Ectodermal cell (in vitro differentiated cells): Measurements from ENCODE around the gene VPS29. TPM values are rescaled to one million over a fixed set of nuclear protein-coding genes. Genes with fewer than 3 reads are reported as not detected.
"Not testable (repeated sequence)": the region's sequence is repeated elsewhere in the genome, so short reads cannot be mapped to it uniquely, and the experiment has no call there.

Experiments
- H3K27ac ChIP-seq: 2 replicates; pipeline ENCODE4 v1.7.0; 2013; ENCODE audit warnings: mild to moderate bottlenecking, low read depth, low read length; ENCODE audit not compliant: insufficient read depth, poor library complexity, severe bottlenecking
- H3K27me3 ChIP-seq: 2 replicates; pipeline ENCODE4 v1.7.0; 2013; ENCODE audit warnings: mild to moderate bottlenecking, low read length; ENCODE audit not compliant: insufficient read depth, control insufficient read depth, poor library complexity, severe bottlenecking
- H3K36me3 ChIP-seq: one replicate; pipeline ENCODE4 v1.7.0; 2013; ENCODE audit warnings: low read length; ENCODE audit not compliant: control insufficient read depth, insufficient read depth
- H3K4me1 ChIP-seq: one replicate; pipeline ENCODE4 v1.7.0; 2013; ENCODE audit warnings: low read length; ENCODE audit not compliant: control insufficient read depth, insufficient read depth
- H3K4me3 ChIP-seq: 2 replicates; pipeline ENCODE4 v1.7.0; 2013; ENCODE audit warnings: low read depth, low read length, control low read depth; ENCODE audit not compliant: insufficient read depth
- H3K9me3 ChIP-seq: 2 replicates; pipeline ENCODE4 v1.7.0; 2013; ENCODE audit warnings: mild to moderate bottlenecking, low read length, moderate library complexity; ENCODE audit not compliant: control insufficient read depth
- WGBS, 2 experiments: methylation state at CpG; one replicate each; pipeline ENCODE4 v1.1.7; 2013; ENCODE audit warnings: missing lambda C conversion rate in 2 of 2; 5-methylcytosine and 5-hydroxymethylcytosine counted together
- polyA plus RNA-seq, 4 experiments: library from polyadenylated mRNA; stranded (reverse); fragments of 50-300 nt; gene quantifications; one replicate each; pipeline ENCODE4 v1.2.3, GENCODE V29; 2013

Gene VPS29
- polyA plus RNA-seq (2013, experiment 1 of 4): 68.3 TPM
- polyA plus RNA-seq (2013, experiment 2 of 4): 85.2 TPM
- 76.7 TPM for polyA plus RNA-seq (2013, experiment 3 of 4)
- polyA plus RNA-seq (2013, experiment 4 of 4): 75.9 TPM

GRCh38 chr12:110501752-110502738, at the start of gene VPS29, which contains the start of gene RAD9B:
TSS of gene VPS29 (minus strand) at chr12:110502111. CDS start at chr12:110502051, 60 bp downstream.
TSS of gene RAD9B (plus strand) at chr12:110502331. CDS start at chr12:110502338, 7 bp downstream.
- Histone ChIP-seq H3K4me1 (peaks cover 5% of the 10 kb centered on the region), H3K4me3 (peak within 1 kb of the TSS; percentile 98), H3K9me3 (no peaks in the 10 kb centered on the region), H3K36me3 (no peaks in the 10 kb centered on the region), H3K27ac (no peak within 1 kb of the TSS), H3K27me3 (peaks cover 8% of the 10 kb centered on the region)
- 15 to 16% methylated on average over 61 of the region's 61 CpGs for WGBS, 2 experiments

DNA sequence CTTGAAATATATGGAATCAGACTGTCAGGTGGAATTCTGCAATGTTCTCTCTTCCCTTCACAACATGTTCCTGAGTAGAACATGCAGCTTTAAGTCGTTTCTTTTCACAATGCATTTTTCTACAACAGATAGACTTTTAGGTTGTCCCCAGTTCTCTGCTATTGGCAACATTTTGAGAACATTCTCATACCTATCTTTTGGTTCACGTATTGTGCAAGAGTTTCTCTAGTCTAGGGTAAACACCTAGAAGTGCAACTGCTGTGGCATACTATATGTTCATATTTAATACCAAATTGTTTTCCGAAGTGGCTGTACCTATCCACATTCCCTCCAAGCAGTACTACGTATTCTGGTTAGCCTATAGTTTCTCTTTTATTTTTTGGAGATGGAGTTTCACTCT, 49.1 kb upstream of the VPS29 start:
- Histone ChIP-seq H3K36me3 (peaks cover 4% of the 10 kb centered on the region), H3K27ac (no peak overlapping the region), H3K9me3 (no peaks in the 10 kb centered on the region), H3K4me3 (no peak overlapping the region), H3K27me3 (no peaks in the 10 kb centered on the region), H3K4me1 (no peaks in the 10 kb centered on the region)
- 94 to 96% methylated on average over 4 of the region's 4 CpGs for WGBS, 2 experiments

GRCh38 chr12:110549716-110550115, 47.8 kb upstream of the VPS29 start:
- no peaks in the 10 kb centered on the region for H3K4me1 ChIP-seq
- no peaks in the 10 kb centered on the region for H3K27me3 ChIP-seq
- H3K9me3 ChIP-seq: no peaks in the 10 kb centered on the region
- 94 to 96% methylated on average over 2 of the region's 2 CpGs for WGBS, 2 experiments
- H3K27ac ChIP-seq: no peak overlapping the region
- H3K36me3 ChIP-seq: peaks cover 4% of the 10 kb centered on the region
- H3K4me3 ChIP-seq: no peak overlapping the region

- no peaks in the 10 kb centered on the region for H3K9me3 ChIP-seq
- peaks cover 4% of the 10 kb centered on the region for H3K36me3 ChIP-seq
- H3K27me3 ChIP-seq: no peaks in the 10 kb centered on the region
- H3K4me1 ChIP-seq: no peaks in the 10 kb centered on the region
- H3K27ac ChIP-seq: no peak overlapping the region
- WGBS, 2 experiments: 91 to 94% methylated on average over 7 of the region's 7 CpGs
- H3K4me3 ChIP-seq: no peak overlapping the region
Observed at GRCh38 chr12:110548678-110549077, 46.8 kb upstream of the VPS29 start.

- WGBS, 2 experiments: 89 to 96% methylated on average over 1 to 2 of the region's 2 CpGs
- H3K36me3 ChIP-seq: peaks cover 4% of the 10 kb centered on the region
- H3K4me1 ChIP-seq: no peaks in the 10 kb centered on the region
- no peak overlapping the region for H3K27ac ChIP-seq
- no peaks in the 10 kb centered on the region for H3K9me3 ChIP-seq
- H3K27me3 ChIP-seq: no peaks in the 10 kb centered on the region
- H3K4me3 ChIP-seq: no peak overlapping the region
Observed at GRCh38 chr12:110547090-110547489, 45.2 kb upstream of the VPS29 start.

- Histone ChIP-seq H3K4me3 (no peak overlapping the region), H3K27me3 (no peaks in the 10 kb centered on the region), H3K27ac (no peak overlapping the region), H3K9me3 (no peaks in the 10 kb centered on the region), H3K4me1 (no peaks in the 10 kb centered on the region), H3K36me3 (peaks cover 4% of the 10 kb centered on the region)
- 85 to 94% methylated on average over 3 of the region's 3 CpGs for WGBS, 2 experiments
Observed at GRCh38 chr12:110546339-110546738, 44.4 kb upstream of the VPS29 start.

- Histone ChIP-seq H3K9me3 (no peaks in the 10 kb centered on the region), H3K4me1 (no peaks in the 10 kb centered on the region), H3K4me3 (no peak overlapping the region), H3K27me3 (no peaks in the 10 kb centered on the region), H3K27ac (no peak overlapping the region), H3K36me3 (peaks cover under 1% of the 10 kb centered on the region)
- WGBS, 2 experiments: 94% methylated on average over 10 of the region's 10 CpGs
Observed at GRCh38 chr12:110545812-110546211, 43.9 kb upstream of the VPS29 start.

- not testable (repeated sequence) for H3K27ac ChIP-seq, H3K27me3 ChIP-seq, H3K9me3 ChIP-seq, H3K36me3 ChIP-seq, H3K4me1 ChIP-seq, H3K4me3 ChIP-seq
- 89 to 99% methylated on average over 3 to 4 of the region's 4 CpGs for WGBS, 2 experiments
Observed at GRCh38 chr12:110545259-110545658, 43.3 kb upstream of the VPS29 start.

GRCh38 chr12:110543965-110544364, 42.1 kb upstream of the VPS29 start:
- no peaks in the 10 kb centered on the region for H3K36me3 ChIP-seq
- no peak overlapping the region for H3K27ac ChIP-seq
- no peaks in the 10 kb centered on the region for H3K4me1 ChIP-seq
- WGBS, 2 experiments: 93 to 94% methylated on average over 2 to 4 of the region's 4 CpGs
- no peak overlapping the region for H3K4me3 ChIP-seq
- no peaks in the 10 kb centered on the region for H3K27me3 ChIP-seq
- H3K9me3 ChIP-seq: no peaks in the 10 kb centered on the region

- H3K27ac ChIP-seq: no peak overlapping the region
- H3K4me3 ChIP-seq: no peak overlapping the region
- H3K9me3 ChIP-seq: no peaks in the 10 kb centered on the region
- no peaks in the 10 kb centered on the region for H3K4me1 ChIP-seq
- no peaks in the 10 kb centered on the region for H3K36me3 ChIP-seq
- WGBS, 2 experiments: 90 to 96% methylated on average over 6 of the region's 7 CpGs
- no peaks in the 10 kb centered on the region for H3K27me3 ChIP-seq
Observed at GRCh38 chr12:110543252-110543959, 41.5 kb upstream of the VPS29 start.
